ENCODE measurements around the gene LAPTM5. TPM values are rescaled to one million over a fixed set of nuclear protein-coding genes. Genes with fewer than 3 reads are reported as not detected.

The LAPTM5 gene
- polyA plus RNA-seq, 3 donors = 1,019 to 1,669 (median 1,153) TPM

DNA sequence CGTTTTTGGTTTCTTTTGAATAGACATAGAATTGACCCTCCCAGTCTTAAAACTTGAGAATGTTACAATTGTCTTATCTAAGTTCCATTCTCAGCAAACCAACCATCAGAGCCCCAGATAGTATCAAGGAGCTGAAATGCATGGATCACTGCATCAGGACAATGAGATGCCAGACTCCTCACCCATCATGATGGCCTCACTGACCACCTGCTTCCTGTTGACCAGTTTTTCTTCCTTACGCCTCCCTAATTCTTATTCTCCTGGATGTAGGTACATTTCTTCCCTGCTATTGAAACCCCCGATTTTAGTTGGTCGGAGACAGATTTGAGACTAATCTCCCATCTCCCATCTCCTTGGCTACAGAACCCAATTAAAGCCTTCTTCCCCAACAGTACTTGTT lies 51.9 kb downstream of the LAPTM5 start:
- Histone ChIP-seq H3K36me3 (replicated peaks in 1 of 2; ENCODE audit: control insufficient read depth in 1 of 2, insufficient read depth in 2 of 2, low read length in 2 of 2) (no peaks in the 10 kb centered on the region), H3K4me2 (replicated peaks; ENCODE audit: extremely low read depth, low read length, poor library complexity, severe bottlenecking) (no peak overlapping the region), H3K79me2 (ENCODE audit: insufficient read depth, low read length) (no peaks in the 10 kb centered on the region), H3K9me3 (replicated peaks in 1 of 2; ENCODE audit: control insufficient read depth in 1 of 2, insufficient read depth in 1 of 2, low read length in 2 of 2) (no peaks in the 10 kb centered on the region), H3K9ac (ENCODE audit: insufficient read depth, low read length, poor library complexity, severe bottlenecking) (no peak overlapping the region), H4K20me1 (ENCODE audit: insufficient read depth, low read length) (no peaks in the 10 kb centered on the region), H2AFZ (ENCODE audit: insufficient read depth, low read depth, low read length, poor library complexity, severe bottlenecking) (no peak overlapping the region), H3K4me3 (replicated peaks in 1 of 3; ENCODE audit: low read depth in 2 of 3, low read length in 3 of 3) (no peak overlapping the region), H3K27ac (ENCODE audit: low read depth in 1 of 2, low read length in 2 of 2) (no peak overlapping the region), H3K27me3 (ENCODE audit: control insufficient read depth in 2 of 2, insufficient read depth in 2 of 2, low read length in 2 of 2) (no peaks in the 10 kb centered on the region), H3K4me1 (ENCODE audit: control insufficient read depth in 1 of 2, insufficient read depth in 2 of 2, low read length in 2 of 2) (no peaks in the 10 kb centered on the region)
- Mint-ChIP-seq H3K9me3 (no peaks in the 10 kb centered on the region), H3K4me1 (no peaks in the 10 kb centered on the region), H3K36me3 (no peaks in the 10 kb centered on the region), H3K4me3 (no peak overlapping the region), H3K27ac (no peak overlapping the region), H3K27me3 (ENCODE audit: low read depth in 3 of 3) (peaks cover 7 to 16% (median 8%) of the 10 kb centered on the region in 3 donors)
- DNase-seq = no peak
- TF ChIP-seq, protein P1, sequence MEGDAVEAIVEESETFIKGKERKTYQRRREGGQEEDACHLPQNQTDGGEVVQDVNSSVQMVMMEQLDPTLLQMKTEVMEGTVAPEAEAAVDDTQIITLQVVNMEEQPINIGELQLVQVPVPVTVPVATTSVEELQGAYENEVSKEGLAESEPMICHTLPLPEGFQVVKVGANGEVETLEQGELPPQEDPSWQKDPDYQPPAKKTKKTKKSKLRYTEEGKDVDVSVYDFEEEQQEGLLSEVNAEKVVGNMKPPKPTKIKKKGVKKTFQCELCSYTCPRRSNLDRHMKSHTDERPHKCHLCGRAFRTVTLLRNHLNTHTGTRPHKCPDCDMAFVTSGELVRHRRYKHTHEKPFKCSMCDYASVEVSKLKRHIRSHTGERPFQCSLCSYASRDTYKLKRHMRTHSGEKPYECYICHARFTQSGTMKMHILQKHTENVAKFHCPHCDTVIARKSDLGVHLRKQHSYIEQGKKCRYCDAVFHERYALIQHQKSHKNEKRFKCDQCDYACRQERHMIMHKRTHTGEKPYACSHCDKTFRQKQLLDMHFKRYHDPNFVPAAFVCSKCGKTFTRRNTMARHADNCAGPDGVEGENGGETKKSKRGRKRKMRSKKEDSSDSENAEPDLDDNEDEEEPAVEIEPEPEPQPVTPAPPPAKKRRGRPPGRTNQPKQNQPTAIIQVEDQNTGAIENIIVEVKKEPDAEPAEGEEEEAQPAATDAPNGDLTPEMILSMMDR (IDR thresholded peaks at IDR 0.05) = no peak
- no CpG with 5 or more reads among the region's 4 CpGs for WGBS (ENCODE audit: insufficient coverage)
- intact Hi-C loops (cut with micrococcal nuclease) = loop anchor here (5.0 to 10.0 kb wide), 3 partner anchors 911 to 1468 kb away; partner anchors contain the start of gene PTPRU (in 2 of the 2)

DNA sequence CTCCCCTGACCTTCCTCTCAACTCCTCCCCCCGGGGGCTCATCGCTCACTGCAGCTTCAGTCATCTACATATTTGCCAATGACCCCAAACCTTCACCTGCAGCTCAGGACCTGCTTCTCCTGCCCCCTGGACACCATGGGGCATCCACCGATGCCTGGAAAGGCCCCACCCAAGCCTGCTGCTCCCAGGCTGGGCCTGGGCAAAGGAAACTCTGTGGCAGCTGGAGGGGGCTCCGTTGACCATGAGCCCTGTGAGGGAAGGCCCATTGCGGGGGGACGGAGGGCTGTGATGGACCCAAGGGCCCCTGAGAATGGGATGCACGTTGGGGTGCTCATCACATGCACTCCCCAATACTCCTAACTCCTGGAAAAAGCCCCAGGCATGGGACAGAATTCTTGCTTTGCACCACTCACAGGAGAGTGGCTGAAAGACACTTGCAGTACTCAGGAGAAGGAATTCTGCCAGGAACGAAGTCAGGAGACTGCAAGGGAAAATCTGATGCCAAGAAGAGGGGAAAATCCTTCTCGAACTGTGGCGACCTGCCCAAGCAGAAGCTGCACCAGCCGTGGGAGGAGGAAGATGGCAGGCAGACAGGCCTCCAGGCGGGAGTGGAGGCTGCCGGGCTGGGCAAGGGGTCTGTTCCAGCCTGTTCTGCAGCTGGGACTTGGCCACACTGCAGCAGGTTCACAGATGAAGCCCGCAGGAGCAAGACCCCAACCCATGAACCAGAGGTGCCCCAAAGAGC lies 52.6 kb downstream of the LAPTM5 start:
- Histone ChIP-seq H3K4me2 (replicated peaks; ENCODE audit: extremely low read depth, low read length, poor library complexity, severe bottlenecking) (no peak overlapping the region), H3K27me3 (ENCODE audit: control insufficient read depth in 2 of 2, insufficient read depth in 2 of 2, low read length in 2 of 2) (no peaks in the 10 kb centered on the region), H3K4me1 (ENCODE audit: control insufficient read depth in 1 of 2, insufficient read depth in 2 of 2, low read length in 2 of 2) (no peaks in the 10 kb centered on the region), H3K9me3 (replicated peaks in 1 of 2; ENCODE audit: control insufficient read depth in 1 of 2, insufficient read depth in 1 of 2, low read length in 2 of 2) (no peaks in the 10 kb centered on the region), H3K36me3 (replicated peaks in 1 of 2; ENCODE audit: control insufficient read depth in 1 of 2, insufficient read depth in 2 of 2, low read length in 2 of 2) (no peaks in the 10 kb centered on the region), H3K4me3 (replicated peaks in 1 of 3; ENCODE audit: low read depth in 2 of 3, low read length in 3 of 3) (no peak overlapping the region), H3K27ac (ENCODE audit: low read depth in 1 of 2, low read length in 2 of 2) (no peak overlapping the region), H2AFZ (ENCODE audit: insufficient read depth, low read depth, low read length, poor library complexity, severe bottlenecking) (no peak overlapping the region), H3K9ac (ENCODE audit: insufficient read depth, low read length, poor library complexity, severe bottlenecking) (no peak overlapping the region), H4K20me1 (ENCODE audit: insufficient read depth, low read length) (no peaks in the 10 kb centered on the region), H3K79me2 (ENCODE audit: insufficient read depth, low read length) (no peaks in the 10 kb centered on the region)
- no peaks in the 10 kb centered on the region for H3K9me3 Mint-ChIP-seq
- intact Hi-C loops (cut with micrococcal nuclease) = loop anchor here (5.0 to 10.0 kb wide), 3 partner anchors 910 to 1468 kb away; partner anchors contain the start of gene PTPRU (in 2 of the 2)
- H3K4me3 Mint-ChIP-seq = no peak overlapping the region
- TF ChIP-seq, protein P1 (IDR thresholded peaks at IDR 0.05) = no peak
- H3K27ac Mint-ChIP-seq = no peak overlapping the region
- DNase-seq = no peak
- H3K36me3 Mint-ChIP-seq = no peaks in the 10 kb centered on the region
- WGBS (ENCODE audit: insufficient coverage) = 89% methylated on average over 10 of the region's 14 CpGs
- no peaks in the 10 kb centered on the region for H3K4me1 Mint-ChIP-seq
- peaks cover 3 to 16% (median 4%) of the 10 kb centered on the region in 3 donors for H3K27me3 Mint-ChIP-seq (ENCODE audit: low read depth in 3 of 3)
